SHP77 (cell line): ENCODE measurements around the gene C10orf67.

Source experiments
- DNase-seq, 2 experiments: peaks; one replicate each; lab custom pipeline; 2025; lab: John Stamatoyannopoulos, UW

The C10orf67 gene

DNA sequence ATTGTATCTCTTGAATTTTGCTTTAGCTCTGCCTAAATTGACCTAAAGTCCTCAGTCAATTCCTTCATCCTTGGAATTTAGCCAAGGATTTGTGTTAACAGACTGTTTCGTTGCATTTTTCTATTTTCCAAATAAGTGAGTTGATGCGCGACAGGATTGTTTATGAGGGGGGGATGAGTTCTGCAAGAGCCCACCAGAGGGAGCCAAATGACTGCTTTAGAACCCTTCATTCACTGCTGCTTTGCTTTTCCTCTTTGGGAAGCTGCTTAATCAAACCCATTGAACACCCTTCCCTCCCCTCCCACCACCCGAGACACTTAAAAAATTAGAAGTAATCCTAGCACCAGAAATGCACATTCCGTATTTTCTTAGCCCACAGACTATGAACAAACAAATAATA is 186.2 kb downstream of the C10orf67 start:
- DNase-seq, result peak; percentile 42 to 70

DNA sequence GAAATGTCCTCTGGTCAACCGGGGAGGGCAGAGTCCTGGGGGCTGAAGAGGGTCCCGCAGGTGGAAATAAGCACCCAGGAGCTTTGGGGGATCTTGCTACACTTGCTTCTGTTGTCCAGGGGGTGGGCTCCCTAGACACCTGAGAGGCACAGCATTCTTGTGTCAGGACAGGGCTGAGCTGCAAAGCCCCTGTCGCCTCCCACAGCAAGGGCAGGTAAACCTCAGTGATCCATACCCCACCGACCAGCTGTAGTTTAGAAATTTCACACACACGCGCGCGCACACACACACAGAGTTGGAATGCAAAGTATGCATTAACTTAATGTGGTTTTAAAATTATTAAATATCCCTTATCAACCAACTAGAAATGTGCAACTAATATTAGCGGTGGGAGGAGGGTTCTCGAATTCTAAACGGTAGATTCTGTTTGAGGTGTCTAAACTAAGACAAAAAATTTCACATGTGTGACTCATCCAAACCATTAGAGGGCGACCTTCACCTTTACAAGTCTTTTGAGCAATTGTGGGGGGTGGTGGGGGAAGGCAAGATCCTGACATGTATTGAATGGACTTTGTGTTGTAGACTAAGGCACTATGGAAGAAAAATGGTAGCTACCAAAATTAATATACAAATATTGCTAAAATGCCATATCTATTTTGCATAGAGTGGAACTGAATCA is 186.8 kb downstream of the C10orf67 start:
- peak; percentile 70 to 77 for DNase-seq

DNA sequence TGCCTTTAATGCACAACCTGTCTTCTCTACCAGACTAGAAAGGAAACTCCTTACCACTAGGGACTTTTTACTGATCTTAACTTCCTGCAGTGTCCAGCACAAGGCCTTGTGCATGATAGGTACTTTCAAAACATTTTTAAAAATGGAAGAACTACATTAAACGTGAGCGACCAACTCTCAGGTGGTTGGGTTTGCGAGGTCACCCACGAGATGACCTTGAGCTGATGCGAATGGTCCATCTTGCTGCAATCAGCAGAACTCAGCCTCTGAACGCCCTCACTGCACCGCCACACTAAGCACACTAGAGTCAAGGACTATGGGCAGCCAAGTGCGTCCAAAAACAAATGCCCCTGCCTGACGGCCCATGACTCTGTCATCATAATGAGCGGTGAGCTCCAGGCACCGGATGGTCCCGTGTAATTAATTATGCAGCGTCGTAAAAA is 187.3 kb downstream of the C10orf67 start:
- DNase-seq, result no peak

DNA sequence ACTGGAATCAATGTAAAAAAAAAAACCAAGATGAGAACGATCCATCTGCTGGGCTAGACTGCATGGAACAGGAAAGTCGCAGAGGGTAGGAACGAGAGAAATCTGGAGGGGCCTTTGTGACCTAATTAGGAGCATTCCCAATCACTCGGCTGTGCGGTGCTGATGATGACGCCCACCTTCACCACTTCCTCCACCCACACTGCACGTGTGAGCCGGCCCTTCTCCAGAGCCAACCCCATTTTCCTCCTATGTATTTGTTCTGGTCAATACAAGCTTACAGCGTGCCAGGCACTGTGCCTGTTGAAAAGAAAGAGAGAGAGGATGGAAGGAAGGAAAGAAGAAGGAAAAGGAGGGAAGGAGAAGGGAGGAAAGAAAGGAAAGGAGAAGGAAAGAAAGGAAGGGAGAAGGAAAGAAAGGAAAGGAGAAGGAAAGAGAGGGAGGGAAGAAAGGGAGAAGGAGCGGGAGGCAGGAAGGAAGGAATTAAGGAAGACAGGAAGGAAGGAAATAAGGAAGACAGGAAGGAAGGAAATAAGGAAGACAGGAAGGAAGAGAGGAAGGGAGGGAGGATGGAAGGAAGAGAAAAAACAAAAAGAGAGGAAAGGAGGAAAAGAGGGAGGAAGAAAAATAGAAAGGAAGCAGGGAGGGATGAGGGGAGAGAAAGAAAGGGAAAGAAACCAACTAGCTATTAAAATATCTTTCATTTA is 188.0 kb downstream of the C10orf67 start:
- DNase-seq, result no peak

DNA sequence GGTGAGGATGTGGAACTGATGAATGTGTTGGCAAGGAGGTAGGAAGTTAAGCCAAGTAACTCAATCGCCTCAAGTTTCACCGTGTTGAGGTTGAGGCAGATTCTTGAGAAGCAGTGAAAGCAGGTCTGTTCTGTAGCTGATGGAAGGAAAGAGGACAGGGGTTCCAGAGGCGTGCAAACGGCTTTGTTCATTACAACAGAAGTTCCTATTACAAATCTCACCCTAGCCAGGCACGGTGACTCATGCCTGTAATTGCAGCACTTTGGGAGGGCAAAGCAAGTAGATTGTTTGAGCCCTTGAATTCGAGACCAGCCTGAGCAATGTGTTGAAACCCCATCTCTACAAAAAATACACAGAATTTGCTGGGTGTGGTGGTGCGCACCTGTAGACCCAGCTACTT is 189.4 kb downstream of the C10orf67 start:
- no peak for DNase-seq
